GM19328 (cell line): ENCODE data around the gene WDR86.

Experiments
- ATAC-seq: cut with Tn5 transposase; IDR thresholded peaks from one replicate; pipeline ENCODE4 v1.9.1; 2021; ENCODE audit warnings: mild to moderate bottlenecking, moderate library complexity; ENCODE audit not compliant: unreplicated experiment

The WDR86 gene

DNA sequence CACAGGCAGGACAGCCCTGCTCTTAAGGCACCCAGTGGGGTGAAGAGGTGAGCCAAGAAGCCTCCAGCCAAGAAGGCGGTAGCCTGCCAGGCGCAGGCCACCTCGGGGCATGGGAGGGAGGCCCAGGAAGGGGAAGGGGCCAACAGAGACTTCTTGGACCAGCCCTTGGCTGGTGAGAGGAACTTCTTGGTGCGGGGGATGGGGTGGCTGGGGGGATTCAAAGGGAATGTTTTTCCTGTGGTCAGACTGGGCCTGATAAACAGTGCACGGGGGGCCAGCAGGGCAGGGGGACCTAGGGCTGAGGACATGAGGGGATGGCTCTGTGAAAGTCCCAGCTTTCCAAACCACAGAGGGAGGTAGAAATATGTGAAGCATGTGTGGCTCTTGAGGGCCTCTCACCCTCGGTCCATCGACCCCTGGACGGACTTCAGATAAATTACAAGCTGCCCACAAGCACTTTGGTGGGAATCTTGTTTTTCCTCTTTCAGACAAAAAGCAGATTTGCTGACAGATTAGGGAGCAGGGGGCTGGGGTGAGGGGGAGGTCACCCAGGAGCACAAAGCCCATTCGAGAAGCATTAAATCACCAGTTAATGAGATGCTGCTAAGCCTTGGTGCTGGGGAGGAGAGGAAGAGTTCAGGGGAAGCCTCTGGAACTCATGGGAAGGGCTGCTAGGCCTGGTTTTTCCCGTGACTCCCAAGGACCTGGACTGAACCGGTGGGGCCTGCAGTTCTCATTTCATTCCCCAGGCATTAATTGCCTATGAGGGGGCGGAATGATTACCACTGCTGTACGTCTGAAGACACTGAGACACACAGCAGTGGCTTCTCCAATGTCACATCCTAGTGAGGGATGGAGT, 18.8 kb upstream of the WDR86 start:
- ATAC-seq, result no peak

- no peak for ATAC-seq
These were observed 18.0 kb upstream of the WDR86 start for GRCh38 chr7:151427705-151428377.

DNA sequence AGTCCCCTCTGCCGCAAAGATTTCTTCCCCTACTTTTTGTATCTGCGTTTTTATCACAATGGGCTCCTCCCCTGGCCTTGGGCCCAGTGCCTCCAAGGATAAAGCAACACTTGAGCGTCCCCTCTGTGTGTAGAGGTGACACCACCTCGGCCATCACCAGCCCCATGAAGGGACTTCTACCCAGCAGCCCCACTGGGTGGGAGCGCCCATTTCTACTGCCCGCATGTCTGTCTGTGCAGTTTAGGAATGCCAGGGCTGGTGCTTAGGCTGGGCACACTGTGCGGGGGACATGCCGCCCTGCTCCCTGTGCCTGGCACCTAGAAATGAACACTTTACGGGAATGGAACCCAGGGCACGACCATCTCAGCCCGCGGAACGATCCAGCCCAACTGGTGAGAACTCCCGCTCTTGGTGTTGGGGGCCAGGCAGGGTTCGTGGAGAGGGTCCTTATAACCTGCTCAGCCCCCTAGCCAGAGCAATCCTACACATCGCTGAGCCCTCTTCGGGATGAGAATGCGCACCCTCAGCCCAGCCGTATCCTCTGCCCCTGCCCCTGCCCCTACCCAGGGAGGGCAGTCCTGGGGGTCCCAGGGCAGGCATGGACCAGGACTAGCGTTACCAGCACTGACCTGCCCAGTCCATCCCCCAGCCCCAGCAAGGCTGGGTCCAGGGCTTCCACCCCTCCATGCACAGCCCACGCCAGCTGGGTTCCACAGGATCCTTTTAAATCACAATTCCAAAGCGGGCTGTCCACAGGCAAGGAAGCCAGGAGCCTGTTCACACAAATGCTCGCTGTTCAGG, 17.3 kb upstream of the WDR86 start:
- no peak for ATAC-seq

DNA sequence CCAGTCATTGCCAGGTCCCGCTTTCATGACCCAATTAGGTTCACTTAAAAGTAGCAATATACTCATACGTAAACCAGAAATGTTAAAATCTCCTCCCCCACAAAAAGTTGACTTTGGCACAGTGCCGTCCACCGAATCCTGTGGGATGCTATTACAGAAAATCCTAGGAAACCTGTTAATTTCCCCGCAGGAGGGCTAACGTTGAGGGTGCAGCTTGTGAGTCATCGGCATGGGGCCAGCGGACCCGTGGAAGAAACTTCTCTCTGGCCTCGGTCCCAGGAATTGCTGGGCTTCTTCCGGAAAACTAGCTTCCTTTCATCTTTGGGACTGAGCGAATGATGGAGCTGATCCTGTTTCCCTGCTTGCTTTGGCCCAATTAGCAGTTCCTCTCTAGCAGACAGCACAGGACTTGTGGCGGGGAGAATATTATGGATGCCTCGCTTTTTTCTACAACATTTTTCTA, 16.6 kb upstream of the WDR86 start:
- ATAC-seq, result no peak

DNA sequence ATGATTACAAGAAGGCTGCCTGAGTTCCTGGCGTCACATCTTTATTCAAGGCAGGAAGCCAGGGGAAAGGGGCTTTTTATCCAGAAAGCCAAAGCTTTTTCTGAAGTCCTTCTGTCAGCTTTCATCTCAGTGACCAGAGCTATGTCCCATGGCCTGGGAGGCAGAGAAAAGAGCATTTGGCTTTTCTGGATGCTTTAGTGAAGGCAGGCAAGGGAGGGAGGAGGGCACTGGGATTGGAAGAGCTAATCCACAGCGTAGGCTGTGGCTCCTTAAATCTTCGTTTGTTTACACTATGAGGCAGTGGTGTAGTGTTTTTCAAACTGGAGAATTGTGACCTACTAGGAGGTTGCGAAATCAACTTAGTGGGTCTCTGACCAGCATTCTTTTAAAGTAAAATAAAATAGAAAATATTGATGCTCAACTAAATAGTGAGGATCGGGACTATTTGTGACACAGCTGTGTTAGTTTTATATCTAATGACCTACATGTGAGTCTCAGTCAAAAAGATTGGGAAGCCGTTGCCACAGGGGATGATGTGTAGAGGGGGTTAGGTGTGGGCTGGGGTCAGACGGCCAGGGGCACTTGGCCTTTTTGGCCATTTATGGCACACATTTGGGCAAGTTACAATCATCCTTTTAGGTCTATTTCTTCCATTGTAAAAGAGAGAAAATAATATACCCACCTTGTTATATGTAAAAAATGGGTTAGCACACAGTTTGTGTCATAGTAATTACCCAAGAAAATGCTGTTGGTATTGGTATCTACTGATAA, 16.0 kb upstream of the WDR86 start:
- no peak for ATAC-seq

GRCh38 chr7:151424799-151425198, 15.0 kb upstream of the WDR86 start:
- ATAC-seq, result no peak

DNA sequence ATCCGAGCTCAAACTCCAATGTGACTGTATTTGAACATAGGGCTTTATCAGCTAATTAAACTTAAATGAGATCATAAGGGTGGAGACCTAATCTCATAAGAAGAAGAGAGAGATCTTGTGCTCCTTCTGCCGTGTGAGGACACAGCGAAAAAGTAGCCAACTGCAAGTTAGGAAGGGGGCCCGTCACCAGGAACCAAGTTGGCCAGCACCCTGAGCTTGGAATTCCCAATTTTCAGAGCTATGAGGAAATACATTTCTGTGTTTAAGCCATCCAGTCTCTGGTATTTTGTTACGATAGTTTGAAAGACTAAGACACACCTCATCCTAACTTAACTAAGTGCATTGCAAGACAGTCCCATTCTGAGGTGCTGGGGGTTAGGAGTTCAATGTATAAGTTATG, 14.1 kb upstream of the WDR86 start:
- no peak for ATAC-seq

DNA sequence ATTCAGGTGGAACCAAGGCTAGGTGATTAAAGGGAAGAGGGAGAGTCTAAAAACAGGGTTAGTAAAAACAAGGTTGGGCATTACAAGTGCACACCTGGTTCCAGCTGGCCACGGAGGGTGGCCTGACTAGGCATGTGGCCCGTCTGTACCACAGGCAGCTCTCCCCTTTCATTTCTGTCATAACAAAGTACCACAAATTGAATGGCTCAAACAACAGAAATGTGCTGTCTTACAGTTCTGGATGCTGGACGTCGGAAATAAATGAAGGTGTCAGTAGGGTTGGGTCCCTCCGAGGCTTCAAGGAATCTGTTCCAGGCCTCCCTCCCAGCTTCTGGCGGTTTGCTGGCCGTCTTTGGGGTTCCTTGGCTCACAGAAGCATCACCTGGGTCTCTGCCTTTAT, 13.4 kb upstream of the WDR86 start:
- no peak for ATAC-seq

- ATAC-seq, result no peak
These were observed 12.4 kb upstream of the WDR86 start for GRCh38 chr7:151422212-151422611.

DNA sequence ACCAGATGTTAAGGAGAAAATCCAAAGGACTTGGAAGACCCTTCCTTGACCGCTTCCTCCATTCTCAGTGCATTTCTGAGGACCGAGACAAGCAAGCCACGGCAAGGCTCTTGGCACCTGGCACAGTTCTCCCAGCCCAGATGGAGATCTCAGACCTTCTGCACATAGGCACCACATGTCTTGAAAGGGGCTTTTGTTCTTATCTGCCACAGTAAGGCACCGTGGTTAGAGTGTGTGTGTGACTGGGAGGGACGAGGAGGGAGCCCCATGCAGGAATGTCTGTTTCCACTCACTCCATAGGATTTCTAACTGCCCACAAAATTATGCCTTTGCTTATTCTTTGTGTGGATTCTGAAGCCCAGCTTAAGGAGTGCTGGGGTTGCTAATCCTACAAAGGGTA, 10.3 kb upstream of the WDR86 start:
- ATAC-seq, result no peak

GRCh38 chr7:151416941-151417315, 7.1 kb upstream of the WDR86 start:
- ATAC-seq, result no peak

DNA sequence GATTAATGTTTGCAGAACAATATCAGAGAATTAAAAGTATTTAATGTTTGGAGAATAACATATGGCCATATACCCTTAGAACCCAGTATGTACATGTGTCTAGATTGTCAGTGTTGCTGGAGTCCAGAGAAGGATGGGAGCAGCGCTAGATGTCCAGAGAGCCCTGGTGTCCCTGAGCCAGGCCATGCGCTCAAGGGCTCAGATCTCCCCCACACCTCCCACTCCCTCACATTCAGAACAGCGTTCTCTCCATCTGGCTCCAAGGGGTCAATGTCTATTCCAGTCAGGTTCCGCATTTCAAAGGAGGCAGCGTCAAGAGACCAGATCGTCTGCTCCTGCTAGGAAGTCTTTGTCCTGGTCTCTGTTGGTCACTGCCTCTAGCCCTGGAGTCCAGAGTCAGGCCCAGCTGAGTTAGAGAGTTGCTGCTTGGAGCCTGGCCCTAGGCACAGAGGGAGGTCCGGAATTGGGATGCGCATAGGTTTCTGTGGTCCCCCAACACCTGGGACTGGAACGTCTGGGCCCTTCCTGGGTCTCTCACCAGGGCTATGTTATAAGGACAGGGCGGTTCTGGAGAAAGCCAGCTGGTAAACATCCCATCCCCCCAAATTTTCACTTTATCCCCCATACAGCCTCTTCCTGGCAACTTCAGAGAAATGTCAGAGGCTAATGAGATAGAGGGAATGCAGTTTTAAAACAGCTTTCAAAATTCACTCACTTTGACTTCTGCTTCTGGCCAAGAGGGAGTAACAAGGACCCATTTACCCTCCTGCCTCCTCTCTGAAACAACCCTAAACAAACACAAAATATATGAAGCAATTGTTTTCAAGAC, 6.5 kb upstream of the WDR86 start:
- no peak for ATAC-seq

DNA sequence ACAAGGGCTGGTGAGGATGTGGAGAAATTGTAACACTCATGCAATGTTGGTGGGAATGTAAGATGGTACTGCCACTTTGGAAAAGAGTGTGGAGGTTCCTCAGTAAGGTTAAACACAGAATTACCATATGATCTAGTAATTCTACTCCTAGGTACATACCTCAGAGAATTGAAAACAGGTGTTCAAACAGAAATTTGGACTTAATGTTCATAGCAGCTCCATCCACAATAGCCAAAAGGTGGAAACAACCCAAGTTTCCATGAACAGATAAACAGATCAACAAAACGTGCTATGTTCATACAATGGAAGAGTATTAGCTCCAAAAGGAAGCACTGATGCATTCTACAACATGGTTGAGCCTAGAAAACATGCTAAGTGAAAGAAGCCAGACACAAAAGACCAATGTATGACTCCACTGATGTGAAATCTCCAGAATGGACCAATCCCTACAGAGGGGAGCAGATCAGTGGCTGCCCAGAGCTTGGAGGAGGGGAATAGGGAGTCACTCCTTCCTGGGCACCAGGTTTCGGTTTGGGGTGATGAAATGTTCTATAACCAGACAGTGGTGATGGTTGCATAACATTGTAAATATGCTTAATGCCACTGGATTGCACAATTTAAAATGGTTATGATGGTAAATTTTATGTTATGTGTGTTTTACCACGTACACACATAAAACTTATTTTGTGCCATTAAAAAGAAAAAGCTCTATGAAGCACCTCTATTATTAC, 5.7 kb upstream of the WDR86 start:
- ATAC-seq, result no peak

DNA sequence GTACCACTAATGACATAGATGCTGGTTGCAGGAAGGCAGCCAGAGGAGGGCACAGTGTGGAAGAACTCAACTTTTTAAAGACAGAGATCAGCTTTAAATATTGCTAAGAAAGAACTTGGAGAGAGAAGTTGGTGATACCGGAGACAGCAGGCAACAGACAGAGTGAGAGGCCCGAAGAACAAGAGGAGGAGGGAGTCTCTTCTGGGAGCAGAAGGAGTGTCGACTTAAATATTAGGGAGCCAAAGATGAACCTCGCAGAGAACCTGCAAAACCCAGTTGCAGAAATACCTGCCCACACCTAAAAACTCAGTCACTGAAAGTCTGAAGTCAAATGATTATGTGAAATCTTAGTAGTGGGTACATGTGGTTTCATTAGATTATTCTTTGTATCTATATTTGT, 3.4 kb upstream of the WDR86 start:
- no peak for ATAC-seq

- ATAC-seq, result no peak
These were observed 2.5 kb upstream of the WDR86 start for GRCh38 chr7:151412318-151412717.

GRCh38 chr7:151411551-151411950, 1.7 kb upstream of the WDR86 start:
- no peak for ATAC-seq

DNA sequence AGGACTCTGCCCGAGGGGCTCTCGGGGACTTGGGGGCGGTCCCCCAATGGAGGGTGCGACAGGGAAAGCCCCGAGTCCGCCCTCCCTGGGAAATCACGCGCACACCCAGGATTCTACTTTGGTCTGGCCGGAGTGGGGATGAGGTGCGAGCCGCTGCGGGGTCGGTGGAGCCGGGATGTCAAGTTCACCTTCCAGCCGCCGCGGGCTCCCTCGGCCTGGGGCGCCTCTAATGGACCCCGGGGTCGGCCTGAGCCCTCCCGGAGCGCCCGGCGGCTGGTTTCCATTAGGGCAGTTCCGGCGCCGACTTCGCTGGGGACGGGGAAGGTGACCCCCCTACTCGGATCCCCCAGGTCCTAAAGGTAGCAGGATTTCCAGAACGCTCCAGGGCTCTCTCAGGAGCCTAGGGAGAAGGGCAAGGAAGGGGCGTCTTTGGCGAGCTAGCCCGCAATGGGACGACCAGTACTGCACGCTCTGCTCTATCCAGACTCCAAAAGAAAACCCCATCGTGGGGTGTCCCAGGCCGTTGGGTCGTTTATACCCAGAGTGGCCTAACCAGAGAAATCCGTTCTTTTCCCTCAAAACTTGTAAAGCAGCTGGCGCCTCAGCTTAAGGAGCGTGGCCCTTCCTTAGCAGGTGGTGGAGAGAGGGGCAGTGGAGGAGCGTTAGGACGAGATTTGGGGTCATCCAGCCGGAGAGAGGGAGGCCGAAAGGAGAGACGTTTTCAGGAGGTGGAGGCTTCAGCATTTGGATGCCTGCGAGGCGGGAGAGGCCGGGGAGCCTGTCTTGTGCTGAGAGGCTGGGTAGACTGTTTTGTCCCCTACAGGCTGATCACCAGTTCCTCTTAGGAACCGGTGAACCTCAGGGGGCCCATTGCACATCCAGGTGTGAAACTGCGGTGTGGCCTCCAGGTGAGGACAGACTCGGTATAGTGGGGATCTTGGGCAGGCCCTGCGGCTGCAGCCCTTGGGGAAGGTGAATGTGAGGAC, 860 bp upstream of the WDR86 start:
- no peak for ATAC-seq
